Measurements from ENCODE around the gene CDC37L1.

CDC37L1 gene

DNA sequence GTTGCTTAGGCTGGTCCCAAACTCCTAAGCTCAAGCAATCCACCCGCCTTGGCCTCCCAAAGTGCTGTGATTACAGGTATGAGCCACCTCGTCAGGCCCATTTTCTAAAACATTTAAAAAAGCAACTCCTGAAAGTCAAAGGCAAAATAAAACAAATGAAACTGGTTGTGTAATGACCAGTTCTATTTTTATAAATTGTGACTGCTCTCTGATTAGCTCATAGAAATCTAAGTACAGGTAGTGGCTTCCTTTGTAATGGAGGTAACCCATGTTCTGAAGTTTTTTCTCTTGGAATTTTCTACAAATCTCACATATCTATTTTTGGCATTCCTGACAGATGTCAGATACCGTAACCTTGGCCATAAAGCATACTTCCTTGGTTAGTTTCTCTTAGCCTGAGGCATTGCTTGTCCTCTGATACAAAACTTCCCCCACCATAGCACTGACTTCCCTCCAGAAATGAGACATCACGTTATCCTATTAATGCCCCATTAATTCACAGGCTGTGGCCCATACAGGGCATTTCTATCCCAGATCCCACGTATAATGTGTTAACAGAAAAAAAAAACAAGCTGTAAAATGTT, 75.7 kb downstream of the CDC37L1 start:
- peak; percentile 44 for DNase-seq (ENCODE audit: low spot score)

DNA sequence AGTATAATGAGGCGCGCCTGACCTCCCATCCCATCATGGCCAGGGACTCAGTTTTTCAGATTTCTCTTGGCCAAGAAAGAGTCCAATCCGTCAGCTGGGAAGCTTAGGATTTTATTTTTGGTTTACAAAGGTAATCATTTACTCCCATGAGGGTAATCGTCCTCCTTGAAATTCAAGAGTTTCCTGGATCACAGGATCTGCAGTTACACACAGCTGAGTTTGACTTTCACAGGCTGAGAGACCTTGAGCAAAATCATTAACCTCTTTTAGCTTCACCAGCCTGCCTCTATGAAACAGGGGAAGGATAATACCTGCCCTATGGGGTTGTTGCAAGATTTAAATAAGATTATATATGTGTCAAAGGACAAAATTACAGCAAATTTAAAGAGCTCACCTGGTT, 77.1 kb downstream of the CDC37L1 start:
- peak; percentile 57 for DNase-seq (ENCODE audit: low spot score)
